ENCODE measurements around the gene FITM1. TPM values are rescaled to one million over a fixed set of nuclear protein-coding genes. Genes with fewer than 3 reads are reported as not detected.

The FITM1 gene
- polyA plus RNA-seq, 1 of the 3 experiments (the other 2 are of a cell fraction) = 0.12 TPM

- peaks cover 6 to 11% of the 10 kb centered on the region in 2 experiments; a peak in 3 of 4 replicates for H3K4me1 ChIP-seq (ENCODE audit: control insufficient read depth in 1 of 2, insufficient read depth in 2 of 2, low read depth in 1 of 2, low read length in 1 of 2)
- no peak overlapping the region for H3K9ac ChIP-seq
- peaks cover 41 to 48% of the 10 kb centered on the region in 2 experiments for H3K36me3 ChIP-seq (replicated peaks in 1 of 2; ENCODE audit: control insufficient read depth in 1 of 2, insufficient read depth in 2 of 2, low read length in 1 of 2)
- 93% methylated on average over 8 of the region's 9 CpGs for WGBS (ENCODE audit: low lambda C conversion rate)
- H3K9me3 ChIP-seq = no peaks in the 10 kb centered on the region
- H4K20me1 ChIP-seq (ENCODE audit: insufficient read depth) = peaks cover 10% of the 10 kb centered on the region; the same call in 1 of the 2 replicates
- POLR2A ChIA-PET = interaction anchor here (1.1 to 2.4 kb wide), 3 partner anchors 8 to 11 kb away, joined by 3 to 10 read pairs (median 4); partner anchors contain the start of genes EMC9 and IRF9
- H3K27ac ChIP-seq (ENCODE audit: low read depth in 2 of 2, low read length in 1 of 2) = no peak overlapping the region
- no peaks in the 10 kb centered on the region for H3K9me2 ChIP-seq
- CTCF ChIA-PET = interaction anchor here (0.8 to 3.4 kb wide), 4 partner anchors 10 to 157 kb away, joined by 3 to 29 read pairs (median 4); partner anchors contain the start of genes CIDEB, FITM1 and IRF9
- no peak overlapping the region for H2AFZ ChIP-seq (ENCODE audit: low read depth)
- no peak overlapping the region for H3K4me3 ChIP-seq (ENCODE audit: low read depth in 2 of 2, low read length in 1 of 2)
- DNase-seq = no peak
- no peak overlapping the region for H3K4me2 ChIP-seq
- peaks cover 32% of the 10 kb centered on the region for H3K79me2 ChIP-seq (ENCODE audit: insufficient read depth)
- H3K27me3 ChIP-seq (ENCODE audit: insufficient read depth) = no peaks in the 10 kb centered on the region
- H3F3A ChIP-seq (replicated peaks; ENCODE audit: insufficient read depth) = peaks cover 5% of the 10 kb centered on the region
- no peak for TF ChIP-seq IRF3 (IDR thresholded peaks at IDR 0.05; ENCODE audit: low read depth, low read length)
Measured at GRCh38 chr14:24150993-24151392, 20.5 kb downstream of the FITM1 start.

GRCh38 chr14:24151404-24152080 is 21.1 kb downstream of the FITM1 start:
- Histone ChIP-seq H3K79me2 (ENCODE audit: insufficient read depth) (peaks cover 29% of the 10 kb centered on the region), H3K36me3 (replicated peaks in 1 of 2; ENCODE audit: control insufficient read depth in 1 of 2, insufficient read depth in 2 of 2, low read length in 1 of 2) (peaks cover 46 to 51% of the 10 kb centered on the region in 2 experiments), H3K27me3 (ENCODE audit: insufficient read depth) (no peaks in the 10 kb centered on the region), H3K9ac (no peak overlapping the region), H2AFZ (ENCODE audit: low read depth) (no peak overlapping the region), H3K27ac (ENCODE audit: low read depth in 2 of 2, low read length in 1 of 2) (no peak overlapping the region), H3K9me2 (no peaks in the 10 kb centered on the region), H4K20me1 (ENCODE audit: insufficient read depth) (peaks cover 10% of the 10 kb centered on the region; the same call in 1 of the 2 replicates), H3K4me2 (no peak overlapping the region), H3K9me3 (no peaks in the 10 kb centered on the region), H3K4me1 (ENCODE audit: control insufficient read depth in 1 of 2, insufficient read depth in 2 of 2, low read depth in 1 of 2, low read length in 1 of 2) (peaks cover 6 to 9% of the 10 kb centered on the region in 2 experiments; a peak in 3 of 4 replicates), H3K4me3 (ENCODE audit: low read depth in 2 of 2, low read length in 1 of 2) (no peak overlapping the region), H3F3A (replicated peaks; ENCODE audit: insufficient read depth) (peaks cover 5% of the 10 kb centered on the region)
- TF ChIP-seq PBX3 (IDR thresholded peaks at IDR 0.05) (no peak), ZBTB33 (IDR thresholded peaks at IDR 0.05; ENCODE audit: borderline replicate concordance, low read depth) (no peak), RCOR1 (IDR thresholded peaks at IDR 0.05; ENCODE audit: low read length) (no peak), IRF3 (IDR thresholded peaks at IDR 0.05; ENCODE audit: low read depth, low read length) (no peak), SIN3A (IDR thresholded peaks at IDR 0.05; ENCODE audit: borderline replicate concordance, low read depth, low read length) (no peak), TCF12 (IDR thresholded peaks at IDR 0.05) (no peak), RXRA (IDR thresholded peaks at IDR 0.05; ENCODE audit: borderline replicate concordance, low read depth) (no peak), YY1 (IDR thresholded peaks at IDR 0.05; ENCODE audit: low read depth) (no peak), MEF2A (IDR thresholded peaks at IDR 0.05; ENCODE audit: borderline replicate concordance, low read depth) (no peak), CHD2 (IDR thresholded peaks at IDR 0.05; ENCODE audit: low read length, partially characterized antibody) (no peak), USF1 (IDR thresholded peaks at IDR 0.05; ENCODE audit: borderline replicate concordance, low read depth) (no peak), EZH2phosphoT487 (IDR thresholded peaks at IDR 0.05; ENCODE audit: borderline replicate concordance, low read depth) (no peak), GATA2 (CRISPR knock-in tag; IDR thresholded peaks at IDR 0.05) (no peak), JUND (IDR thresholded peaks at IDR 0.05) (no peak), ELF1 (IDR thresholded peaks at IDR 0.05) (no peak), EP300 (IDR thresholded peaks at IDR 0.05; ENCODE audit: borderline replicate concordance in 1 of 2, low read depth in 1 of 2, low read length in 1 of 2) (no peak)
- DNase-seq = no peak
- ChIA-PET POLR2A (interaction anchor here (1.1 to 2.4 kb wide), 3 partner anchors 8 to 10 kb away, joined by 3 to 10 read pairs (median 4); partner anchors contain the start of genes EMC9 and IRF9), CTCF (interaction anchor here (0.8 to 3.4 kb wide), 5 partner anchors 9 to 157 kb away, joined by 3 to 29 read pairs (median 6); partner anchors contain the start of genes CIDEB, FITM1 and IRF9)
- WGBS (ENCODE audit: low lambda C conversion rate) = 98% methylated on average over 11 of the region's 16 CpGs

Data from SK-N-SH (cell line).